Right lobe of liver (tissue), 4 donors: ENCODE results near the gene SASH1.

Experiments
- CTCF ChIP-seq, 4 donors: fragments of 200-600 bp in 3 of 4; fragments of 450-650 bp in 1 of 4; IDR thresholded peaks; one replicate each; pipeline versions ENCODE4 v1.5.1 to v1.8.0; 2016 to 2022; ENCODE audit warnings: antibody characterized with exemption in 4 of 4, mild to moderate bottlenecking in 2 of 4
- POLR2A ChIP-seq: fragments of 450-650 bp; IDR thresholded peaks from one replicate; pipeline ENCODE4 v1.6.1; 2017; ENCODE audit warnings: antibody characterized with exemption, mild to moderate bottlenecking
- donor health status: DM: no; HTN: no; CAD: no.
- donor health status: DM: no; HTN: no; CAD: no.
- donor health status: DM: no; HTN: yes; CAD: no.

- TF ChIP-seq CTCF (IDR thresholded peaks at IDR 0.05) = no peak
- no peak for TF ChIP-seq POLR2A
Observed at GRCh38 chr6:148495029-148495428, 152.4 kb downstream of the SASH1 start.
